Liver (tissue), 9 donors: Measurements from ENCODE around the gene KARS1. TPM values are rescaled to one million over a fixed set of nuclear protein-coding genes. Genes with fewer than 3 reads are reported as not detected.

Experiments
- DNase-seq: peaks from one replicate; pipeline ENCODE4 v3.0.0-alpha.2; 2017; ENCODE audit warnings: low spot score
- H3K27ac ChIP-seq, 2 donors: one replicate each; pipeline ENCODE4 v1.7.0; 2013; ENCODE audit warnings: inconsistent platforms in 2 of 2, low read length in 2 of 2, control low read depth in 1 of 2, low read depth in 1 of 2, mild to moderate bottlenecking in 1 of 2
- H3K27me3 ChIP-seq, 4 donors: one replicate each; pipeline versions ENCODE4 v1.6.1 to v1.7.0; 2013; ENCODE audit warnings: low read length in 3 of 4, inconsistent platforms in 1 of 4, mild to moderate bottlenecking in 1 of 4, moderate library complexity in 1 of 4; ENCODE audit not compliant: control insufficient read depth in 4 of 4, insufficient read depth in 4 of 4
- H3K36me3 ChIP-seq, 4 donors: one replicate each; pipeline versions ENCODE4 v1.6.1 to v1.7.0; 2013; ENCODE audit warnings: low read length in 3 of 4, mild to moderate bottlenecking in 3 of 4, low read depth in 1 of 4, moderate library complexity in 1 of 4; ENCODE audit not compliant: control insufficient read depth in 4 of 4, insufficient read depth in 3 of 4
- H3K4me1 ChIP-seq, 4 donors: one replicate each; pipeline versions ENCODE4 v1.6.1 to v1.7.0; 2013; ENCODE audit warnings: low read length in 3 of 4, mild to moderate bottlenecking in 3 of 4, moderate library complexity in 1 of 4; ENCODE audit not compliant: control insufficient read depth in 4 of 4, insufficient read depth in 4 of 4
- H3K4me3 ChIP-seq, 3 donors: one replicate each; pipeline versions ENCODE4 v1.6.1 to v1.7.0; 2013; ENCODE audit warnings: low read length in 3 of 3, control low read depth in 1 of 3, low read depth in 1 of 3, mild to moderate bottlenecking in 1 of 3
- H3K9ac ChIP-seq, 2 donors: one replicate each; pipeline ENCODE4 v1.7.0; 2013; ENCODE audit warnings: low read length in 2 of 2, mild to moderate bottlenecking in 2 of 2, moderate library complexity in 2 of 2, control low read depth in 1 of 2, low read depth in 1 of 2
- H3K9me3 ChIP-seq, 4 donors: one replicate each; pipeline versions ENCODE4 v1.6.1 to v1.7.0; 2013; ENCODE audit warnings: low read length in 3 of 4; ENCODE audit not compliant: control insufficient read depth in 4 of 4
- ATF3 ChIP-seq: IDR thresholded peaks from 2 replicates; pipeline ENCODE4 v1.6.1; 2016; ENCODE audit warnings: antibody characterized with exemption
- EGR1 ChIP-seq, 2 donors: IDR thresholded peaks; 2 replicates each; pipeline ENCODE4 v1.6.1; 2016 to 2018; ENCODE audit warnings: antibody characterized with exemption in 2 of 2, low read depth in 2 of 2
- FOXA1 ChIP-seq: IDR thresholded peaks from 2 replicates; pipeline ENCODE4 v1.6.1; 2016; ENCODE audit warnings: antibody characterized with exemption
- FOXA2 ChIP-seq: IDR thresholded peaks from 2 replicates; pipeline ENCODE4 v1.6.1; 2016; ENCODE audit warnings: antibody characterized with exemption
- GABPA ChIP-seq, 2 donors: IDR thresholded peaks in 1 of 2; conservative IDR thresholded peaks in 1 of 2; 2 replicates each; pipeline ENCODE4 v1.6.1; 2016; ENCODE audit warnings: antibody characterized with exemption in 2 of 2, mild to moderate bottlenecking in 1 of 2, moderate library complexity in 1 of 2
- HNF4A ChIP-seq, 2 donors: conservative IDR thresholded peaks; 2 replicates each; pipeline ENCODE4 v1.6.1; 2016; ENCODE audit warnings: antibody characterized with exemption in 2 of 2, mild to moderate bottlenecking in 2 of 2
- HNF4G ChIP-seq: IDR thresholded peaks from 2 replicates; pipeline ENCODE4 v1.6.1; 2016; ENCODE audit warnings: antibody characterized with exemption
- JUND ChIP-seq, 2 donors: IDR thresholded peaks; 2 replicates each; pipeline ENCODE4 v1.6.1; 2016; ENCODE audit warnings: antibody characterized with exemption in 2 of 2
- MAX ChIP-seq: IDR thresholded peaks from 2 replicates; pipeline ENCODE4 v1.6.1; 2016; ENCODE audit warnings: antibody characterized with exemption
- NR2F2 ChIP-seq: IDR thresholded peaks from 2 replicates; pipeline ENCODE4 v1.6.1; 2016; ENCODE audit warnings: antibody characterized with exemption
- RAD21 ChIP-seq, 2 donors: IDR thresholded peaks; 2 replicates each; pipeline ENCODE4 v1.6.1; 2016; ENCODE audit warnings: antibody characterized with exemption in 2 of 2, mild to moderate bottlenecking in 2 of 2
- RXRA ChIP-seq, 2 donors: IDR thresholded peaks; 2 replicates each; pipeline ENCODE4 v1.6.1; 2017 to 2018; ENCODE audit warnings: antibody characterized with exemption in 2 of 2, mild to moderate bottlenecking in 1 of 2
- SP1 ChIP-seq: IDR thresholded peaks from 2 replicates; pipeline ENCODE4 v1.6.1; 2018; ENCODE audit warnings: antibody characterized with exemption, mild to moderate bottlenecking
- WGBS: extraction: QIAGEN DNeasy Blood & Tissue Kit; methylation state at CpG from one replicate; pipeline ENCODE4 v1.1.7; 2013; 5-methylcytosine and 5-hydroxymethylcytosine counted together
- polyA plus RNA-seq, 2 donors: library from polyadenylated mRNA; stranded (reverse) in 1 of 2; unstranded in 1 of 2; fragments of 200-250 nt in 1 of 2; fragments of >200 nt in 1 of 2; fragmentation: Nextera tagmentation in 1 of 2; extraction: Ambion mirVana in 1 of 2; gene quantifications; one replicate each; pipeline versions ENCODE4 v1.2.1 to v1.2.3, GENCODE V29; 2013 to 2015
- total RNA-seq, 2 donors: library from RNA; depleted of rRNA; stranded (reverse); fragments of >200 nt; gene quantifications; one replicate each; pipeline ENCODE4 v1.2.3, GENCODE V29; 2014
- TF ChIP-seq, protein P1 (sequence below): IDR thresholded peaks from 2 replicates; pipeline ENCODE4 v1.6.1; 2016; ENCODE audit warnings: antibody characterized with exemption
- TF ChIP-seq, protein P2 (sequence below): fragments of 150-350 bp; IDR thresholded peaks from 2 replicates; pipeline ENCODE4 v1.5.1; 2017; ENCODE audit warnings: improper control_type of control experiment, low read depth, low read length; ENCODE audit not compliant: missing input control
- TF ChIP-seq, protein P3 (sequence below): IDR thresholded peaks from 2 replicates; pipeline ENCODE4 v1.6.1; 2016; ENCODE audit warnings: antibody characterized with exemption, mild to moderate bottlenecking
- donor health status: healthy.
- donor health status: healthy.
- donor health status: healthy.
- donor health status: healthy.
- donor health status: healthy.

The KARS1 gene
- total and polyA plus RNA-seq, 4 donors = 47.3 to 65.5 (median 52.2) TPM

GRCh38 chr16:75589306-75589705 lies 58.2 kb downstream of the KARS1 start:
- WGBS = 96% methylated on average over 3 of the region's 3 CpGs
- Histone ChIP-seq H3K9me3 (no peaks in the 10 kb centered on the region), H3K27ac (no peak overlapping the region)

DNA sequence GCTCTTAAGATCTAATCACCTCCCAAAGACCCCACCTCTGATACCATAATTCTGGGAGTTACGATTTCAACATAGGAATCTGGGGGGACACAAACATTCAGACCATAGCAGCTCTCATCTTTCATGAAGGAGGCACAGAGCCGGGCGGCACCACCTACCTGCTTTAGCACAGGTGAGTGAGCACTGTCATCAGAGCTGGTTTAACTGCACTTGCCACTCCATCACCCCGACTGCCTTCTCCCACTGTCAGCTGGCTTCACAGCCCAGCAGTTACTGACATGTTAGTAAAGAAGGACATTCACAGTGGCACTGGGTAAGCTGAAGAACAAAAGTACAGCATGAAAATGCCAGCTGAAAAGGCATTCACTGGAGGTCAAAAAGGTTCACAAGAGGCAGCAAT lies 58.7 kb downstream of the KARS1 start:
- H3K9ac ChIP-seq = no peak overlapping the region
- no peak overlapping the region for H3K27ac ChIP-seq
- H3K27me3 ChIP-seq = no peaks in the 10 kb centered on the region
- H3K4me3 ChIP-seq = no peak overlapping the region
- H3K36me3 ChIP-seq = no peaks in the 10 kb centered on the region
- no peaks in the 10 kb centered on the region for H3K9me3 ChIP-seq
- WGBS = 96% methylated on average over 4 of the region's 4 CpGs
- no peak for DNase-seq
- TF ChIP-seq FOXA2 (no peak), HNF4A (conservative IDR thresholded peaks at IDR 0.05) (no peak), ATF3 (no peak), NR2F2 (no peak), JUND (IDR thresholded peaks at IDR 0.05) (no peak), RXRA (IDR thresholded peaks at IDR 0.05) (no peak), EGR1 (IDR thresholded peaks at IDR 0.05; ENCODE audit: low read depth in 2 of 2) (no peak), RAD21 (IDR thresholded peaks at IDR 0.05) (no peak), MAX (no peak)
- TF ChIP-seq, protein P1, sequence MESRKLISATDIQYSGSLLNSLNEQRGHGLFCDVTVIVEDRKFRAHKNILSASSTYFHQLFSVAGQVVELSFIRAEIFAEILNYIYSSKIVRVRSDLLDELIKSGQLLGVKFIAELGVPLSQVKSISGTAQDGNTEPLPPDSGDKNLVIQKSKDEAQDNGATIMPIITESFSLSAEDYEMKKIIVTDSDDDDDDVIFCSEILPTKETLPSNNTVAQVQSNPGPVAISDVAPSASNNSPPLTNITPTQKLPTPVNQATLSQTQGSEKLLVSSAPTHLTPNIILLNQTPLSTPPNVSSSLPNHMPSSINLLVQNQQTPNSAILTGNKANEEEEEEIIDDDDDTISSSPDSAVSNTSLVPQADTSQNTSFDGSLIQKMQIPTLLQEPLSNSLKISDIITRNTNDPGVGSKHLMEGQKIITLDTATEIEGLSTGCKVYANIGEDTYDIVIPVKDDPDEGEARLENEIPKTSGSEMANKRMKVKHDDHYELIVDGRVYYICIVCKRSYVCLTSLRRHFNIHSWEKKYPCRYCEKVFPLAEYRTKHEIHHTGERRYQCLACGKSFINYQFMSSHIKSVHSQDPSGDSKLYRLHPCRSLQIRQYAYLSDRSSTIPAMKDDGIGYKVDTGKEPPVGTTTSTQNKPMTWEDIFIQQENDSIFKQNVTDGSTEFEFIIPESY = no peak
- no peaks in the 10 kb centered on the region for H3K4me1 ChIP-seq

More at GRCh38 chr16:75589306-75589705, 58.2 kb downstream of the KARS1 start:
- no peak overlapping the region for H3K9ac ChIP-seq
- H3K27me3 ChIP-seq = no peaks in the 10 kb centered on the region
- TF ChIP-seq ATF3 (no peak), RXRA (IDR thresholded peaks at IDR 0.05) (no peak)
- H3K4me1 ChIP-seq = no peaks in the 10 kb centered on the region
- no peak for DNase-seq
- H3K4me3 ChIP-seq = no peak overlapping the region
- no peaks in the 10 kb centered on the region for H3K36me3 ChIP-seq

DNA sequence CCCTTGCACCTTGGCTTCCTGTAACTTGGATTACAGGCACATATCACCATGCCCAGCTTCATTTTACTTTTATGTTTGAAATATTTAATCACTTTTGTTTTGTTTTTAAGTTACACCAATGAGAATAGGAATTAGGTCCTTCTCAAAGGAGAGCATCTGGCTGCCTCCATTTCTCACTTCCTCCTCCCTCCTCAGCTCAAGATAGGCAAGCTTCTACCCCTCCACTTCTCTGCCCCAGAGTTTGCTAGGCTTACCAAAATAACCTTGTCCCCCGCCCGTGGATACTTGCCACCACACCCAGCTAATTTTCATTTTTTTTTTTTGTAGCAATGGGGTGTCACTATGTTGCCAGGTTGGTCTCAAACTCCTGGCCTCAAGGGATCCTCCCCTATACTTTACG lies 63.4 kb downstream of the KARS1 start:
- H3K9me3 ChIP-seq = no peaks in the 10 kb centered on the region
- H3K4me1 ChIP-seq = no peaks in the 10 kb centered on the region
- no peak for DNase-seq
- 74% methylated on average over 3 of the region's 3 CpGs for WGBS
- peaks cover 0 to 7% (median 5%) of the 10 kb centered on the region in 4 donors for H3K36me3 ChIP-seq
- H3K9ac ChIP-seq = no peak overlapping the region
- no peak overlapping the region for H3K27ac ChIP-seq
- no peaks in the 10 kb centered on the region for H3K27me3 ChIP-seq
- H3K4me3 ChIP-seq = no peak overlapping the region
- TF ChIP-seq EGR1 (IDR thresholded peaks at IDR 0.05; ENCODE audit: low read depth in 2 of 2) (no peak), NR2F2 (no peak), SP1 (no peak), FOXA2 (no peak), FOXA1 (no peak), HNF4A (conservative IDR thresholded peaks at IDR 0.05) (no peak), HNF4G (no peak), ATF3 (no peak), RAD21 (IDR thresholded peaks at IDR 0.05) (no peak), GABPA (IDR thresholded peaks at IDR 0.05 in 1 of 2, conservative IDR thresholded peaks at IDR 0.05 in 1 of 2) (no peak), JUND (IDR thresholded peaks at IDR 0.05) (no peak), RXRA (IDR thresholded peaks at IDR 0.05) (no peak)
- TF ChIP-seq, protein P2, sequence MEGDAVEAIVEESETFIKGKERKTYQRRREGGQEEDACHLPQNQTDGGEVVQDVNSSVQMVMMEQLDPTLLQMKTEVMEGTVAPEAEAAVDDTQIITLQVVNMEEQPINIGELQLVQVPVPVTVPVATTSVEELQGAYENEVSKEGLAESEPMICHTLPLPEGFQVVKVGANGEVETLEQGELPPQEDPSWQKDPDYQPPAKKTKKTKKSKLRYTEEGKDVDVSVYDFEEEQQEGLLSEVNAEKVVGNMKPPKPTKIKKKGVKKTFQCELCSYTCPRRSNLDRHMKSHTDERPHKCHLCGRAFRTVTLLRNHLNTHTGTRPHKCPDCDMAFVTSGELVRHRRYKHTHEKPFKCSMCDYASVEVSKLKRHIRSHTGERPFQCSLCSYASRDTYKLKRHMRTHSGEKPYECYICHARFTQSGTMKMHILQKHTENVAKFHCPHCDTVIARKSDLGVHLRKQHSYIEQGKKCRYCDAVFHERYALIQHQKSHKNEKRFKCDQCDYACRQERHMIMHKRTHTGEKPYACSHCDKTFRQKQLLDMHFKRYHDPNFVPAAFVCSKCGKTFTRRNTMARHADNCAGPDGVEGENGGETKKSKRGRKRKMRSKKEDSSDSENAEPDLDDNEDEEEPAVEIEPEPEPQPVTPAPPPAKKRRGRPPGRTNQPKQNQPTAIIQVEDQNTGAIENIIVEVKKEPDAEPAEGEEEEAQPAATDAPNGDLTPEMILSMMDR = no peak
- TF ChIP-seq, protein P3, sequence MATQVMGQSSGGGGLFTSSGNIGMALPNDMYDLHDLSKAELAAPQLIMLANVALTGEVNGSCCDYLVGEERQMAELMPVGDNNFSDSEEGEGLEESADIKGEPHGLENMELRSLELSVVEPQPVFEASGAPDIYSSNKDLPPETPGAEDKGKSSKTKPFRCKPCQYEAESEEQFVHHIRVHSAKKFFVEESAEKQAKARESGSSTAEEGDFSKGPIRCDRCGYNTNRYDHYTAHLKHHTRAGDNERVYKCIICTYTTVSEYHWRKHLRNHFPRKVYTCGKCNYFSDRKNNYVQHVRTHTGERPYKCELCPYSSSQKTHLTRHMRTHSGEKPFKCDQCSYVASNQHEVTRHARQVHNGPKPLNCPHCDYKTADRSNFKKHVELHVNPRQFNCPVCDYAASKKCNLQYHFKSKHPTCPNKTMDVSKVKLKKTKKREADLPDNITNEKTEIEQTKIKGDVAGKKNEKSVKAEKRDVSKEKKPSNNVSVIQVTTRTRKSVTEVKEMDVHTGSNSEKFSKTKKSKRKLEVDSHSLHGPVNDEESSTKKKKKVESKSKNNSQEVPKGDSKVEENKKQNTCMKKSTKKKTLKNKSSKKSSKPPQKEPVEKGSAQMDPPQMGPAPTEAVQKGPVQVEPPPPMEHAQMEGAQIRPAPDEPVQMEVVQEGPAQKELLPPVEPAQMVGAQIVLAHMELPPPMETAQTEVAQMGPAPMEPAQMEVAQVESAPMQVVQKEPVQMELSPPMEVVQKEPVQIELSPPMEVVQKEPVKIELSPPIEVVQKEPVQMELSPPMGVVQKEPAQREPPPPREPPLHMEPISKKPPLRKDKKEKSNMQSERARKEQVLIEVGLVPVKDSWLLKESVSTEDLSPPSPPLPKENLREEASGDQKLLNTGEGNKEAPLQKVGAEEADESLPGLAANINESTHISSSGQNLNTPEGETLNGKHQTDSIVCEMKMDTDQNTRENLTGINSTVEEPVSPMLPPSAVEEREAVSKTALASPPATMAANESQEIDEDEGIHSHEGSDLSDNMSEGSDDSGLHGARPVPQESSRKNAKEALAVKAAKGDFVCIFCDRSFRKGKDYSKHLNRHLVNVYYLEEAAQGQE = no peak
- TF ChIP-seq, protein P1 = no peak
